CD14-positive monocyte (primary cell): ENCODE data around the gene IKZF1. TPM values are rescaled to one million over a fixed set of nuclear protein-coding genes. Genes with fewer than 3 reads are reported as not detected.

Experiments
- DNase-seq, 3 donors: peaks; one replicate each; pipeline ENCODE4 v3.0.0-alpha.2; 2011 to 2022
- H2AFZ ChIP-seq: 2 replicates; pipeline ENCODE4 v1.6.0; 2012; ENCODE audit warnings: mild to moderate bottlenecking, low read depth, low read length, inconsistent platforms; ENCODE audit not compliant: insufficient read depth, poor library complexity, severe bottlenecking
- H3K27ac ChIP-seq, 2 donors: 1 replicate in 1 of 2; 2 replicates in 1 of 2; pipeline ENCODE4 v1.5.1; 2012 to 2013; ENCODE audit warnings: low read length in 2 of 2, control low read depth in 1 of 2, inconsistent platforms in 1 of 2, low read depth in 1 of 2, mild to moderate bottlenecking in 1 of 2
- H3K27me3 ChIP-seq, 2 donors: one replicate each; pipeline versions ENCODE4 v1.6.0 to v1.6.1; 2011 to 2013; ENCODE audit warnings: low read length in 2 of 2; ENCODE audit not compliant: control insufficient read depth in 2 of 2, insufficient read depth in 2 of 2
- H3K36me3 ChIP-seq, 2 donors: replicated peaks in 1 of 2; 1 replicate in 1 of 2; 2 replicates in 1 of 2; pipeline versions ENCODE4 v1.5.1 to v1.6.1; 2012 to 2013; ENCODE audit warnings: low read length in 2 of 2, control low read depth in 1 of 2, inconsistent platforms in 1 of 2, mild to moderate bottlenecking in 1 of 2; ENCODE audit not compliant: insufficient read depth in 2 of 2, control insufficient read depth in 1 of 2
- H3K4me1 ChIP-seq, 2 donors: 1 replicate in 1 of 2; 2 replicates in 1 of 2; pipeline versions ENCODE4 v1.5.1 to v1.6.1; 2012 to 2013; ENCODE audit warnings: low read length in 2 of 2, control low read depth in 1 of 2, inconsistent platforms in 1 of 2, mild to moderate bottlenecking in 1 of 2, moderate library complexity in 1 of 2; ENCODE audit not compliant: insufficient read depth in 2 of 2, control insufficient read depth in 1 of 2
- H3K4me2 ChIP-seq: replicated peaks from 2 replicates; pipeline ENCODE3; 2012; ENCODE audit warnings: low read length, moderate library complexity, mild to moderate bottlenecking; ENCODE audit not compliant: poor library complexity, severe bottlenecking; ENCODE audit errors: extremely low read depth
- H3K4me3 ChIP-seq, 3 experiments: fragments of 200-600 bp in 1 of 3; sonication (generic) in 1 of 3; replicated peaks in 1 of 3; 1 replicate in 2 of 3; 2 replicates in 1 of 3; pipeline ENCODE4 v1.5.1; 2011 to 2013; ENCODE audit warnings: low read length in 3 of 3, mild to moderate bottlenecking in 3 of 3, control low read depth in 2 of 3, low read depth in 2 of 3, inconsistent platforms in 1 of 3, moderate library complexity in 1 of 3
- H3K79me2 ChIP-seq: 2 replicates; pipeline ENCODE4 v1.6.0; 2012; ENCODE audit warnings: mild to moderate bottlenecking, control low read depth, inconsistent platforms, low read length, moderate library complexity; ENCODE audit not compliant: insufficient read depth
- H3K9ac ChIP-seq: 2 replicates; pipeline ENCODE4 v1.6.0; 2017; ENCODE audit warnings: low read length, mild to moderate bottlenecking; ENCODE audit not compliant: insufficient read depth, poor library complexity, severe bottlenecking
- H3K9me3 ChIP-seq, 2 donors: replicated peaks in 1 of 2; 1 replicate in 1 of 2; 2 replicates in 1 of 2; pipeline versions ENCODE4 v1.5.1 to v1.6.1; 2012 to 2013; ENCODE audit warnings: low read length in 2 of 2, control low read depth in 1 of 2; ENCODE audit not compliant: control insufficient read depth in 1 of 2, insufficient read depth in 1 of 2
- H4K20me1 ChIP-seq: 2 replicates; pipeline ENCODE4 v1.6.0; 2012; ENCODE audit warnings: mild to moderate bottlenecking, low read length, control low read depth, moderate library complexity; ENCODE audit not compliant: insufficient read depth
- H3K27ac Mint-ChIP-seq, 7 donors: one replicate each; pipeline ENCODE4 v1.8.0; 2020; ENCODE audit warnings: mild to moderate bottlenecking in 7 of 7, mixed read lengths in 7 of 7, moderate library complexity in 6 of 7, inconsistent platforms in 2 of 7
- H3K27me3 Mint-ChIP-seq, 3 donors: one replicate each; pipeline ENCODE4 v1.8.0; 2021 to 2022; ENCODE audit warnings: low read depth in 3 of 3, mild to moderate bottlenecking in 3 of 3, mixed read lengths in 3 of 3, moderate library complexity in 3 of 3, inconsistent platforms in 1 of 3
- H3K36me3 Mint-ChIP-seq, 2 donors: one replicate each; pipeline ENCODE4 v1.8.0; 2020; ENCODE audit warnings: mixed read lengths in 2 of 2, inconsistent platforms in 1 of 2, mild to moderate bottlenecking in 1 of 2
- H3K4me1 Mint-ChIP-seq: one replicate; pipeline ENCODE4 v1.8.0; 2020; ENCODE audit warnings: mild to moderate bottlenecking, mixed read lengths
- H3K4me3 Mint-ChIP-seq, 2 donors: one replicate each; pipeline ENCODE4 v1.8.0; 2020; ENCODE audit warnings: mild to moderate bottlenecking in 2 of 2, mixed read lengths in 2 of 2, moderate library complexity in 1 of 2
- H3K9me3 Mint-ChIP-seq, 7 donors: one replicate each; pipeline ENCODE4 v1.8.0; 2020 to 2022; ENCODE audit warnings: mixed read lengths in 7 of 7, mild to moderate bottlenecking in 6 of 7, moderate library complexity in 6 of 7, inconsistent platforms in 2 of 7
- WGBS: methylation state at CpG from one replicate; pipeline ENCODE4 v1.1.5; 2013; ENCODE audit warnings: missing lambda C conversion rate; ENCODE audit not compliant: insufficient coverage; 5-methylcytosine and 5-hydroxymethylcytosine counted together
- intact Hi-C, 2 donors: fragments of 100-400 bp; cut with micrococcal nuclease; formaldehyde crosslinking; loops; one replicate each; pipeline versions ENCODE4 v1.15.0 to v1.15.1; 2023
- polyA plus RNA-seq, 3 donors: library from polyadenylated mRNA; depleted of rRNA in 1 of 3; unstranded in 2 of 3; stranded (reverse) in 1 of 3; fragments of 300-500 nt in 2 of 3; fragments of >200 nt in 1 of 3; fragmentation: Illumina TruSeq in 2 of 3; gene quantifications; 1 replicate in 2 of 3; 2 replicates in 1 of 3; pipeline ENCODE4 v1.2.3, GENCODE V29; 2012 to 2021
- TF ChIP-seq, protein P1 (sequence below): fragments of 200-600 bp; IDR thresholded peaks from one replicate; pipeline ENCODE4 v1.8.0; 2022; ENCODE audit warnings: antibody characterized with exemption, mild to moderate bottlenecking

The IKZF1 gene
- polyA plus RNA-seq, 3 donors, result 38.4 to 130 (median 80.2) TPM

DNA sequence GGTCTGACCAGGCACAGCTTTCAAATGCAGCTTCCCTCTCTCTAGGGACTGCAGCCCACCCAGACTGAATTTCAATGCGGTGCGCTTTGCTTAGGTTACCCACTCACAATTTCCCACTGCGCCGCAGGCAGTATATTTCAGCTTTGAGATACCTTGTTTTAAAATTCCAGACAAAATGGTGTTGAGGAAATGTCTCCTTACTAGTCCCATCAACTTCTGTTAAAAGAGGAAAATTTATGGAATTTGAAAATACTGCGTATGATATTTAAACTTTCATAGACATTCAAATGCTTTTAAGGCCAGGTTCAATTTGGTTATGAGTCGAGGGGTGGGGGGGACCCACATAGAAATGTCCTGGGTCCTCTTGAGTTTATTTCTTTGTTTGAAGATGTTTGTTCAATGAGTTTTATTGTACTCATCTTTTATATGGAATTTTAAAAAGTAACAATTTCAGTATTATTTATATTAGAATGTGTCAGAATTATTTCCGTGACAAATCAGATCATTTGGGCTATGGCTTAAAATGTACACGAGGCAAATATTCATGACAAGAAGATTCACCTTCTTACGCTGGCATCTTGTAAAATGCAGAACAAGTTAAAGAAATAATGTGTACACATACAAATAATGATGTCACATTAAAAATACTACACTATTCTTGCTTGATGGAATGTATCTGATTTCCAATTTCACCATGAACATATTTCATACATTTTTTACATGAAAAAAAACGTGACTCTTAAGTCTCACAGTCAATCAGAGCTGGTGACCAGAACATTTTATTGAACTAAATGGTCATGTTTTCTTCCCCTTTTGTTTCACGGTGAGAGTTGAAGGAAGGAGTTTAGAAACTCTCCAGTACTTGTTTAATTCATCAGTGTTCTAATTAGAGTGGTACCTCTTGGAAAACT lies 1.3 kb downstream of the IKZF1 start:
- Histone ChIP-seq H3K27me3 (no peaks in the 10 kb centered on the region), H4K20me1 (peaks cover 55% of the 10 kb centered on the region), H3K79me2 (peaks cover 70% of the 10 kb centered on the region), H2AFZ (no peak overlapping the region), H3K4me2 (peak overlapping the region; percentile 73), H3K4me3 (peak overlapping the region; percentile 84 to 90 (median 87)), H3K36me3 (no peaks in the 10 kb centered on the region), H3K9ac (peak overlapping the region; percentile 94), H3K9me3 (no peaks in the 10 kb centered on the region), H3K27ac (peak overlapping the region; percentile 72 to 92), H3K4me1 (peaks cover 40 to 52% of the 10 kb centered on the region in 2 donors)
- DNase-seq, result peak in 1 of 3 donors; percentile 26
- peak overlapping the region; percentile 95 to 100 for H3K4me3 Mint-ChIP-seq
- H3K36me3 Mint-ChIP-seq, result peaks cover 11 to 14% of the 10 kb centered on the region in 2 donors
- no peaks in the 10 kb centered on the region for H3K9me3 Mint-ChIP-seq
- H3K4me1 Mint-ChIP-seq, result peaks cover 58% of the 10 kb centered on the region
- intact Hi-C loops, result loop anchor here (2.0 to 10.0 kb wide), 5 partner anchors 15 to 109 kb away; no protein-coding TSS in a partner anchor
- TF ChIP-seq, protein P1, sequence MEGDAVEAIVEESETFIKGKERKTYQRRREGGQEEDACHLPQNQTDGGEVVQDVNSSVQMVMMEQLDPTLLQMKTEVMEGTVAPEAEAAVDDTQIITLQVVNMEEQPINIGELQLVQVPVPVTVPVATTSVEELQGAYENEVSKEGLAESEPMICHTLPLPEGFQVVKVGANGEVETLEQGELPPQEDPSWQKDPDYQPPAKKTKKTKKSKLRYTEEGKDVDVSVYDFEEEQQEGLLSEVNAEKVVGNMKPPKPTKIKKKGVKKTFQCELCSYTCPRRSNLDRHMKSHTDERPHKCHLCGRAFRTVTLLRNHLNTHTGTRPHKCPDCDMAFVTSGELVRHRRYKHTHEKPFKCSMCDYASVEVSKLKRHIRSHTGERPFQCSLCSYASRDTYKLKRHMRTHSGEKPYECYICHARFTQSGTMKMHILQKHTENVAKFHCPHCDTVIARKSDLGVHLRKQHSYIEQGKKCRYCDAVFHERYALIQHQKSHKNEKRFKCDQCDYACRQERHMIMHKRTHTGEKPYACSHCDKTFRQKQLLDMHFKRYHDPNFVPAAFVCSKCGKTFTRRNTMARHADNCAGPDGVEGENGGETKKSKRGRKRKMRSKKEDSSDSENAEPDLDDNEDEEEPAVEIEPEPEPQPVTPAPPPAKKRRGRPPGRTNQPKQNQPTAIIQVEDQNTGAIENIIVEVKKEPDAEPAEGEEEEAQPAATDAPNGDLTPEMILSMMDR, result no peak
- WGBS, result no CpG with 5 or more reads among the region's 11 CpGs
- H3K27me3 Mint-ChIP-seq, result peaks cover 1 to 7% (median 3%) of the 10 kb centered on the region in 3 donors
- H3K27ac Mint-ChIP-seq, result peak overlapping the region; percentile 87 to 96 (median 92)

DNA sequence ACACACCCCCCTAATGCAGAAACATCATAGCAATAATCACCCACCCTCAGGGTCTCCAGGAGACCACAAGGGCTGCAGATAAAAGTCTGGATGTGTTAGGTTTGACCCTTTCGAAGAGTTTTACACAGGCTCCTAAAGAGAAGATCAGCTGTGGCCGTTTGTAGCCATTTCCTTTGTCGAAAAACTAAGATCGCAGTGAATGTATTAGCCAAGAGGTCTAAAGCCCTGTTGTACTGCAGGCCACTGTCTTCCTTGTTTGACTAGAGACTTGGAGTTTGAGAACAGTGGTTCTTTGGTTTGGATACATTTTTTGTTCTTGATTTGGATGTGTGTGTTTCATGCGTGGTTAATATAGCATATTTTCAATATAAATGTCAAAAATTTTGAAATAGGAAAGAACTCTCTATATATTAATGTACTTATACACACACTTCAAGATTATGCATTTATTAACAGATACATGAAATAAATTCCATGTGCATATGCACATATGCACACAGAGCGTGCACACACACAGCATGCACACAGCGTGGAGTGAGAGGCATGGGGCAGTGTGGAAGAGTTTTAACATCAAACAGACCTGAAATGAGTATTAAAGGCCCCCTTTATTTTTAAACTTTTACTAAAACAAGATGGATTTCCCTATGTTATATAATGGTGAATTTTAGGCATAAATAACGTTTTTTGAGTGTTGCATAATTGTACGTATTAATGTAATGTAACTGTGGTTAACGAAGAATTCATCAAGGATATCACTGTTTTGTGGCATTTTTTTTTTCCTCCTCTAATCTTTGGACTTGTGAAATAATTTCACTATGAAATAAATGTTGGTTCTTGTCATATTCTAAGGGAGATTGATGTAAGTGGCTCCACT lies 2.2 kb downstream of the IKZF1 start:
- intact Hi-C loops, result loop anchor here (2.0 to 10.0 kb wide), 5 partner anchors 14 to 108 kb away; no protein-coding TSS in a partner anchor
- Mint-ChIP-seq H3K27ac (peak overlapping the region; percentile 87 to 96 (median 92)), H3K9me3 (no peaks in the 10 kb centered on the region), H3K27me3 (peaks cover 0 to 7% (median 3%) of the 10 kb centered on the region in 3 donors), H3K4me3 (peak overlapping the region; percentile 95 to 100), H3K4me1 (peaks cover 63% of the 10 kb centered on the region), H3K36me3 (peaks cover 11 to 14% of the 10 kb centered on the region in 2 donors)
- Histone ChIP-seq H2AFZ (no peak overlapping the region), H3K9me3 (no peaks in the 10 kb centered on the region), H3K27ac (peak overlapping the region; percentile 40 to 92), H3K36me3 (no peaks in the 10 kb centered on the region), H3K4me1 (peaks cover 48 to 60% of the 10 kb centered on the region in 2 donors), H3K27me3 (no peaks in the 10 kb centered on the region), H4K20me1 (peaks cover 64% of the 10 kb centered on the region), H3K4me3 (peak overlapping the region; percentile 84 to 90 (median 87)), H3K4me2 (peak overlapping the region; percentile 73), H3K9ac (peak overlapping the region; percentile 94), H3K79me2 (peaks cover 78% of the 10 kb centered on the region)
- DNase-seq, result peak in 1 of 3 donors; percentile 30
- TF ChIP-seq, protein P1, result no peak
- WGBS, result 0% methylated on average over 4 of the region's 10 CpGs
